HepG2 (cell line): Measurements from ENCODE around the gene TRIM43B.

Experiments
- DPF2 ChIP-seq: sonication (generic); formaldehyde crosslinking; IDR thresholded peaks from 2 replicates; pipeline ENCODE4 v1.4.0; 2020; ENCODE audit warnings: mild to moderate bottlenecking, low read depth, missing genetic modification reagents, borderline replicate concordance
- GTF2F1 ChIP-seq: fragments of 150-350 bp; IDR thresholded peaks from 2 replicates; pipeline ENCODE4 v1.6.1; 2014; ENCODE audit warnings: low read length
- POLR2A ChIP-seq, 2 experiments: IDR thresholded peaks; 2 replicates each; pipeline ENCODE4 v1.6.1; 2011; ENCODE audit warnings: low read depth in 2 of 2, low read length in 2 of 2, mild to moderate bottlenecking in 1 of 2, moderate library complexity in 1 of 2; ENCODE audit not compliant: insufficient read depth in 1 of 2
- RBM22 ChIP-seq: fragments of 200-400 bp; formaldehyde crosslinking; optimal IDR thresholded peaks from 2 replicates; pipeline ENCODE3; 2017; ENCODE audit warnings: mild to moderate bottlenecking, low read length, moderate library complexity
- SIN3A ChIP-seq: IDR thresholded peaks from 2 replicates; pipeline ENCODE4 v1.6.1; 2011; ENCODE audit warnings: low read depth, mild to moderate bottlenecking, control low read depth, low read length, borderline replicate concordance
- TF ChIP-seq, protein P1 (sequence below): sonication (generic); formaldehyde crosslinking; IDR thresholded peaks from 2 replicates; pipeline ENCODE4 v1.4.0; 2020; ENCODE audit warnings: missing genetic modification reagents

DNA sequence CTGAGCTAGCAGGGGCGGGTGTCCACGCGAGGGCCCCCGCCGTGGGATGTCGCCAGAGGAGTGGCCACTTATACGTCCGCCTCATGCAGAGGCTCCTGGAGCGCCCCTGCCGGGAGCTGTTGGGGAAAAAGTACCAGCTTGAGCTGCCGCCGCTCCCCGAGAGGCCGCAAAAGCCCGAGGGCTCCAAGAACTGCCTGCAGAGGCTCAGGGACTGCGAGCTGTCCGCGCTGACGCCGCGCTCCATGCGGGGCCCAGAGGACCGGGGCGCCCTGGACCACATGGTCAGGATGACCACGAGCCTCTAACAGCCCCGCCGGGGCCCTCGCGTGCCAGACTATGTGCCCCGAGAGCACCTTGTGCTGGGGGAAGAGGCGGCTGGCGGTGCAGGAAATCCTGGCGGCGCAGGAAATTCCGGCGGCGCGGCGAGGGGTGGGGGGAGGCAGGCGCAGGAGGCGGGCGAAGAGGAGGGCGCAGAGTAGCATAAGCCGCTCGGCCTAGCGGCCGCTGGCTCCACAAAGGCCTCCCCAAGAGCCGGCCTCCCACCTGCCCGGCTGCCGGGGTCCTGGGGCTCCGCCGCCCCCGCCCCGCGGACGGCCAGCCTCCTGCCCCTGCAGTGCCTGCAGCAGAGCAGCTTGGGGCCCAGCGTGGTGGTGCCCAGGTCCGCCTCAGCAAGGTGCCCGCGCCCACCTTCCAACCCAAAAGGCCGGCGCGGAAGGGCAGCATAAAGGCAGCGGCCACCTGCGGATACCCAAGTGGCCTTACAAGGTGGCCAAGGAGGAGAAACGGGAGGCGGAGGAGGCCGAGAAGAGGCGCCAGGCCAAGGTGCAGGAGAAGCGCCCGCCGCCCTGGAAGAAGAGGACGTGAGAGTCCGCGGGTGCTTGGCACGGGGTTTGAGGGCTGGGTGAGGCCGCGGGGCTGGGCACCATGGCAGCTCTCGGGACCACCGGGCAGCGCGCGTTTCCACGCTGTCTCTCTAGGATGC is 42.1 kb upstream of the TRIM43B start:
- no peak for TF ChIP-seq DPF2 (CRISPR knock-in tag)
- TF ChIP-seq POLR2A (IDR thresholded peaks at IDR 0.05; ENCODE audit: insufficient read depth in 1 of 2, low read depth in 2 of 2, low read length in 2 of 2): no peak
- TF ChIP-seq GTF2F1: no peak
- no peak for TF ChIP-seq RBM22
- TF ChIP-seq SIN3A: no peak
- TF ChIP-seq, protein P1, sequence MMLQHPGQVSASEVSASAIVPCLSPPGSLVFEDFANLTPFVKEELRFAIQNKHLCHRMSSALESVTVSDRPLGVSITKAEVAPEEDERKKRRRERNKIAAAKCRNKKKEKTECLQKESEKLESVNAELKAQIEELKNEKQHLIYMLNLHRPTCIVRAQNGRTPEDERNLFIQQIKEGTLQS: no peak
